ENCODE data around the gene RNU1-1. TPM values are rescaled to one million over a fixed set of nuclear protein-coding genes. Genes with fewer than 3 reads are reported as not detected.

RNU1-1 gene
- total and polyA plus RNA-seq, 9 of the 15 experiments (the other 6 are each of a cell fraction or from before 2014, with no cell fraction given): under 0.01 to 32,823 (median 2,538) TPM; not detected in 4

DNA sequence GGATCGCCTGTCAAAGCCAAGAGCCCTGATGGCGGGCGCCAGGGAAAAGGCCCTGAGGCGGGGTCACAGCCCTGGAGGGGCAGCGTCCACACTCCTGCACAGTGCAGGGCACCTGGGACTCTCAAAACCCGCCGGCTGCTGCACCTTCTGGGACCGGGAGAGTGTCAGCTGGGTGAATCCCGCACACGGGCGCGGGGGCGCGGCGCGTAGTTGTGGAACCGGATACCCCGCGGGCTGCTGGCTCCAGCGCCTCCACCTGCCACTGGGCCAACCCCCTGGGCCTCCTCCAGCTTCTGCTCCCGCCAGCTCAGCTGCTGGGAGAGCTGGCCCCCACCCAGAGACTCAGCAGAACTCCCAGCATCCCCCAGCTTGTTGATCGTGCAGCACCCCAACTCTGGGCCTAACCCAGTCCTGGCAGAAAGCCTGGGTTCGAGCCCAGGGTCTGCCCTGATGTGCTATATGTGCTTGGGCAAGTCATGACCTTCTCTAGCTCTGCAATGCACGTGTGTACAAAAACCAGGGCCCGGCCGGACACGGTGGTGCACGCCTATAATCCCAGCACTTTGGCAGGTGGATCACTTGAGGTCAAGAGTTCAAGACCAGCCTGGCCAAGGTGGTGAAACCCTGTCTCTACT is 39.8 kb downstream of the RNU1-1 start:
- intact Hi-C loops (cut with micrococcal nuclease) (no loop called here), in situ Hi-C loops (cut with MboI) (no loop called here)
- TF ChIP-seq SAP30 (IDR thresholded peaks at IDR 0.05; ENCODE audit: borderline replicate concordance, insufficient read depth, low read depth, low read length, poor library complexity, severe bottlenecking) (no peak), POLR2G (IDR thresholded peaks at IDR 0.05; ENCODE audit: low read depth, low read length) (0 out of 2 replicates have a peak, but pooled peaks have one; percentile 19)
- H2AFZ ChIP-seq (ENCODE audit: low read depth, low read length): no peak overlapping the region
- WGBS (ENCODE audit: insufficient coverage, low coverage, missing lambda C conversion rate): 82% methylated on average over 24 of the region's 28 CpGs
- ATAC-seq (no peak), FAIRE-seq (no peak), DNase-seq (ENCODE audit: extremely low read depth in 1 of 4, low spot score in 3 of 4) (no peak)
- H3K27ac ChIP-seq (ENCODE audit: extremely low read depth, low read depth, low read length): no peak overlapping the region
- H3K9me3 ChIP-seq (replicated peaks; ENCODE audit: control insufficient read depth, insufficient read depth, low read depth, low read length): no peaks in the 10 kb centered on the region
- peaks cover 0 to 14% of the 10 kb centered on the region in 2 experiments; a peak in 1 of 5 replicates for H3K4me1 ChIP-seq (replicated peaks in 1 of 2; ENCODE audit: control insufficient read depth in 2 of 2, insufficient read depth in 2 of 2, low read length in 2 of 2)
- no TSS peak for BruUV-seq (replicated peaks)
- H4K20me1 ChIP-seq (replicated peaks; ENCODE audit: control insufficient read depth, insufficient read depth, low read length): no peaks in the 10 kb centered on the region
- peaks cover 9% of the 10 kb centered on the region; the same call in 1 of the 3 replicates for H3K36me3 ChIP-seq (ENCODE audit: control insufficient read depth, insufficient read depth, low read length)
- H3K4me3 ChIP-seq: no peak overlapping the region
- H3K79me2 ChIP-seq (ENCODE audit: control insufficient read depth, insufficient read depth, low read length): no peaks in the 10 kb centered on the region
- H3K9me1 ChIP-seq (ENCODE audit: control insufficient read depth, insufficient read depth, low read length): no peaks in the 10 kb centered on the region
- no peak overlapping the region for H3K4me2 ChIP-seq (ENCODE audit: insufficient read depth, low read length)
- CTCF ChIA-PET (ENCODE audit: low intra/inter-chr PET ratio): interaction anchor here (0.6 kb wide), 1 partner anchor 478 kb away, joined by 4 read pairs; no protein-coding TSS in a partner anchor
- POLR2A ChIA-PET: interaction anchor here (1.2 kb wide), 2 partner anchors 10 to 33 kb away, joined by 3 to 4 read pairs; partner anchors contain the start of gene NECAP2
- H3K27me3 ChIP-seq (ENCODE audit: control insufficient read depth in 2 of 2, insufficient read depth in 2 of 2, low read length in 2 of 2): no peaks in the 10 kb centered on the region
- H3K9ac ChIP-seq (ENCODE audit: insufficient read depth in 1 of 2, low read depth in 2 of 2, low read length in 2 of 2): peak overlapping the region in 1 of 2 experiments; percentile 31; a peak in 1 of 4 replicates

DNA sequence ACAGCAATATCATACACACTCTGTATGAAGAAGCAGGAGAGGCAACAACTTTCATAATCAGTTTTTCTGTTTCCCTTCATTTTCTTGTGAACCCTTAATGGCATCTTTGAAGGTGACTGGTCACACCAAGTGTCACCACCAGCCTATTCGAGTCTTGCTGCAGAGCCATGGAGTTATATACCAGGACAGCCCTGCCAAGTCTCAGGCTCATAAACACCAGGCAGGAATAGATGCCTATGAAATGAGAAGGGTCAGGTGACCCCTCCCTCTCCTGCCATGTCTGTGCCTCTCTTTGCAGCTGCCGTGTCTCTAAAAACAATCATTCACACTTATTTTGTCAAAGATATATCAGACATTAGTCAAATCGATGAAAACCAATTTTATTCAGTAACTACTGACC is 45.5 kb downstream of the RNU1-1 start:
- FAIRE-seq: no peak
- in situ Hi-C loops (cut with MboI): no loop called here
- CTCF ChIA-PET (ENCODE audit: low intra/inter-chr PET ratio): no interaction called here

More for the DNA sequence above, 45.5 kb downstream of the RNU1-1 start:
- no peaks in the 10 kb centered on the region for H4K20me1 ChIP-seq (replicated peaks; ENCODE audit: control insufficient read depth, insufficient read depth, low read length)
- H2AFZ ChIP-seq (ENCODE audit: low read depth, low read length): no peak overlapping the region
- peaks cover 7% of the 10 kb centered on the region; the same call in 2 of the 3 replicates for H3K36me3 ChIP-seq (ENCODE audit: control insufficient read depth, insufficient read depth, low read length)
- ATAC-seq (no peak), DNase-seq (ENCODE audit: extremely low read depth in 1 of 4, low spot score in 3 of 4) (no peak)
- no peak overlapping the region for H3K9ac ChIP-seq (ENCODE audit: insufficient read depth in 1 of 2, low read depth in 2 of 2, low read length in 2 of 2)
- H3K9me3 ChIP-seq (replicated peaks; ENCODE audit: control insufficient read depth, insufficient read depth, low read depth, low read length): no peaks in the 10 kb centered on the region
- POLR2A ChIA-PET: interaction anchor here (1.1 kb wide), 1 partner anchor 9 kb away, joined by 3 read pairs; no protein-coding TSS in a partner anchor
- TF ChIP-seq ETV1 (tag; conservative IDR thresholded peaks at IDR 0.05; ENCODE audit: low read depth) (no peak), KLF13 (tag; IDR thresholded peaks at IDR 0.05; ENCODE audit: borderline replicate concordance, low read depth) (no peak), ZNF23 (CRISPR knock-in tag; IDR thresholded peaks at IDR 0.05) (no peak), RB1 (IDR thresholded peaks at IDR 0.05; ENCODE audit: low read depth) (no peak), CBX1 (IDR thresholded peaks at IDR 0.05; ENCODE audit: low read depth) (no peak), ZNF263 (CRISPR knock-in tag; IDR thresholded peaks at IDR 0.05; ENCODE audit: borderline replicate concordance) (no peak), ZEB2 (IDR thresholded peaks at IDR 0.05) (no peak)
- TF ChIP-seq, protein P1, sequence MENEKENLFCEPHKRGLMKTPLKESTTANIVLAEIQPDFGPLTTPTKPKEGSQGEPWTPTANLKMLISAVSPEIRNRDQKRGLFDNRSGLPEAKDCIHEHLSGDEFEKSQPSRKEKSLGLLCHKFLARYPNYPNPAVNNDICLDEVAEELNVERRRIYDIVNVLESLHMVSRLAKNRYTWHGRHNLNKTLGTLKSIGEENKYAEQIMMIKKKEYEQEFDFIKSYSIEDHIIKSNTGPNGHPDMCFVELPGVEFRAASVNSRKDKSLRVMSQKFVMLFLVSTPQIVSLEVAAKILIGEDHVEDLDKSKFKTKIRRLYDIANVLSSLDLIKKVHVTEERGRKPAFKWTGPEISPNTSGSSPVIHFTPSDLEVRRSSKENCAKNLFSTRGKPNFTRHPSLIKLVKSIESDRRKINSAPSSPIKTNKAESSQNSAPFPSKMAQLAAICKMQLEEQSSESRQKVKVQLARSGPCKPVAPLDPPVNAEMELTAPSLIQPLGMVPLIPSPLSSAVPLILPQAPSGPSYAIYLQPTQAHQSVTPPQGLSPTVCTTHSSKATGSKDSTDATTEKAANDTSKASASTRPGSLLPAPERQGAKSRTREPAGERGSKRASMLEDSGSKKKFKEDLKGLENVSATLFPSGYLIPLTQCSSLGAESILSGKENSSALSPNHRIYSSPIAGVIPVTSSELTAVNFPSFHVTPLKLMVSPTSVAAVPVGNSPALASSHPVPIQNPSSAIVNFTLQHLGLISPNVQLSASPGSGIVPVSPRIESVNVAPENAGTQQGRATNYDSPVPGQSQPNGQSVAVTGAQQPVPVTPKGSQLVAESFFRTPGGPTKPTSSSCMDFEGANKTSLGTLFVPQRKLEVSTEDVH (IDR thresholded peaks at IDR 0.05; ENCODE audit: low read depth, partially characterized antibody): no peak
- BruUV-seq (replicated peaks): no TSS peak
- no peak overlapping the region for H3K27ac ChIP-seq (ENCODE audit: extremely low read depth, low read depth, low read length)
- WGBS (ENCODE audit: insufficient coverage, low coverage, missing lambda C conversion rate): 14% methylated on average over 3 of the region's 3 CpGs
- intact Hi-C loops (cut with micrococcal nuclease): no loop called here
- H3K27me3 ChIP-seq (ENCODE audit: control insufficient read depth in 2 of 2, insufficient read depth in 2 of 2, low read length in 2 of 2): no peaks in the 10 kb centered on the region
- no peak overlapping the region for H3K4me3 ChIP-seq
- no peaks in the 10 kb centered on the region for H3K4me1 ChIP-seq (replicated peaks in 1 of 2; ENCODE audit: control insufficient read depth in 2 of 2, insufficient read depth in 2 of 2, low read length in 2 of 2)
- H3K9me1 ChIP-seq (ENCODE audit: control insufficient read depth, insufficient read depth, low read length): no peaks in the 10 kb centered on the region
- H3K79me2 ChIP-seq (ENCODE audit: control insufficient read depth, insufficient read depth, low read length): no peaks in the 10 kb centered on the region
- H3K4me2 ChIP-seq (ENCODE audit: insufficient read depth, low read length): no peak overlapping the region
